ENCODE data around the gene BTBD9.

Gene BTBD9

DNA sequence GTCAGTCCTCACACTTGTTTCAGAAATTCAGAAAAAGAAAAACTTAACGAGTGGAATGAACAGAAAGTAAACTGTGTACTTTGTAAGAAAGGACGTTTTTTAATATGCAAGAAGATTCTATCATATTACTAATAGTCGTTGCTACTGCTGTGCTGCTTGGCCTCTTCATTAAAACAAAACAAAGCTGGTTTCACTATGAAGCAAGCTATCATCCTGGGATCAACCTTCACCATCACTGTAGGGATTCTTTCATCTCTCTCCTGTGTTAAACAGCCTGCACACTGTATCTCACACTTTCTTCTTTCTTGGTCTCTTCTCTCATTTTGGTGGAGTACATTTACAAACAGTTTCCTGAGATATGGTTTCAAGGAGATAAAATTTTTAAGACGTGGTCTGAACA, 284.2 kb downstream of the BTBD9 start:
- ChIA-PET CTCF (interaction anchor here (1.1 kb wide), 1 partner anchor 12 kb away, joined by 3 read pairs; no protein-coding TSS in a partner anchor), POLR2A (no interaction called here)
- DNase-seq (ENCODE audit: extremely low spot score), result no peak
- TF ChIP-seq CTCF (IDR thresholded peaks at IDR 0.05; ENCODE audit: control extremely low read depth, extremely low read depth, low read depth, missing control alignments), result no peak

DNA sequence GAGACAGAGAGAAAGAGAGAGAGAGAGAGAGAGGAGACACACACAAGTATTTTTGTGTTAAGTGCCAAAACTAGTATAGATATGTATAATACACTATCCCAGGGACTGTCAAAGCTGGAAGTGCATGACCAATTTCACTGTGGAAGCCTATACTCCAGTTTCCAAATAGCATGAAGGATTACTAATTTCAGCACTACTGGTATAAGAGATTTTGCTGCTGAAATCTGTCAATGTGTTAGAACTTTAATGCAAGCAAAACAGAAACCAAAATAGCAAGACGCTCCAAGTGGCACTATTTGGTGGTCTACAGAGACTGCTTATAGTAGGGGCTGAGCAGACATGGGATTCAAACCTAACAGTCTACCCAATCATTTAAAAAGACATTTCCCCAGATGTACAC, 284.8 kb downstream of the BTBD9 start:
- ChIA-PET CTCF (interaction anchor here (1.1 kb wide), 1 partner anchor 13 kb away, joined by 3 read pairs; no protein-coding TSS in a partner anchor), POLR2A (no interaction called here)
- DNase-seq (ENCODE audit: extremely low spot score), result no peak
- no peak for TF ChIP-seq CTCF (IDR thresholded peaks at IDR 0.05; ENCODE audit: control extremely low read depth, extremely low read depth, low read depth, missing control alignments)

GRCh38 chr6:38354037-38354381, 285.7 kb downstream of the BTBD9 start:
- TF ChIP-seq CTCF (IDR thresholded peaks at IDR 0.05; ENCODE audit: control extremely low read depth, extremely low read depth, low read depth, missing control alignments), result no peak
- POLR2A ChIA-PET, result no interaction called here
- CTCF ChIA-PET, result no interaction called here
- DNase-seq (ENCODE audit: extremely low spot score), result no peak

DNA sequence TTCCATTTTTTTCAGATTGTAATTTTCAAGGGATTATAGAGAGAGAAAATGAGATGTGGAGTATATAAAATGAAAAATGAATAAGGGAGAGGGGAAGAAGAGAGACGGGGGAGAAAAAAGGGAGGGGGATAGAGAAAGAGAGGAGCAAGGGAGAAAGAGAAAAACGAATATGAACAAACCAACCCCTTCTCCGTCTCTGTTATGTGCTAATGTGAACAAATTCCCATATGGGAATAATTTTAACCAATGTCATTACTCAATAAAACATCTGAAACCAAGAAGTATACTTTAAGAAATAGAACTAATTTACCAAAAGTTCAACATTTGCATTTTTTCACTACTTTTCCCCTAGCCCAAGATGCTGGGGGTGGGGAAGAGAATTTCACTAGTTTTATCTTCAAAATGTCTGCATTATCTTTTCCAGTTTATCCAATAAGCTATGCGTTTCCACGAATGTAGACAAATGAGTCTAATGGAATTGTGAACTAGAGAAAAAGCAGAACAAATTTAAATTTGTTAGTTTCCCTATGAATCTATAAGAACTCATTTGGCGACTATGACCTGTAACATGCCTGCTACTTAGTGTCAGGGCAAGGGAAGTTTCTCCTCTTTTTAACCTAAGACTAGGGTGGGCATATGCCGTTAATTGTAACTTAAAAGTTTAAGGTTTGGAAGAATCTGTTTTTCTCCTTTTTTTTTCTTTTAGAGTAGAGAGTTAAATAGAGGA, 286.3 kb downstream of the BTBD9 start:
- ChIA-PET POLR2A (no interaction called here), CTCF (interaction anchor here (1.6 kb wide), 1 partner anchor 10 kb away, joined by 5 read pairs; no protein-coding TSS in a partner anchor)
- peak; percentile 17 for DNase-seq (ENCODE audit: extremely low spot score)
- TF ChIP-seq CTCF (IDR thresholded peaks at IDR 0.05; ENCODE audit: control extremely low read depth, extremely low read depth, low read depth, missing control alignments), result no peak

GRCh38 chr6:38352636-38353035, 287.1 kb downstream of the BTBD9 start:
- DNase-seq (ENCODE audit: extremely low spot score), result no peak
- TF ChIP-seq CTCF (IDR thresholded peaks at IDR 0.05; ENCODE audit: control extremely low read depth, extremely low read depth, low read depth, missing control alignments), result no peak
- CTCF ChIA-PET, result interaction anchor here (0.7 to 1.6 kb wide), 2 partner anchors 9 to 10 kb away, joined by 3 to 5 read pairs; no protein-coding TSS in a partner anchor
- POLR2A ChIA-PET, result no interaction called here

- no peak for TF ChIP-seq CTCF (IDR thresholded peaks at IDR 0.05; ENCODE audit: control extremely low read depth, extremely low read depth, low read depth, missing control alignments)
- no peak for DNase-seq (ENCODE audit: extremely low spot score)
- ChIA-PET CTCF (interaction anchor here (0.8 to 1.2 kb wide), 3 partner anchors 11 to 59 kb away, joined by 3 to 4 read pairs (median 3); no protein-coding TSS in a partner anchor), POLR2A (no interaction called here)
Observed at GRCh38 chr6:38350942-38351341, 288.8 kb downstream of the BTBD9 start.

Measured in GM10248 (cell line).